ENCODE results near the gene VPS51. TPM values are rescaled to one million over a fixed set of nuclear protein-coding genes. Genes with fewer than 3 reads are reported as not detected.

VPS51 gene
- total RNA-seq, 2 donors from 2014 or later = 181 to 217 TPM

DNA sequence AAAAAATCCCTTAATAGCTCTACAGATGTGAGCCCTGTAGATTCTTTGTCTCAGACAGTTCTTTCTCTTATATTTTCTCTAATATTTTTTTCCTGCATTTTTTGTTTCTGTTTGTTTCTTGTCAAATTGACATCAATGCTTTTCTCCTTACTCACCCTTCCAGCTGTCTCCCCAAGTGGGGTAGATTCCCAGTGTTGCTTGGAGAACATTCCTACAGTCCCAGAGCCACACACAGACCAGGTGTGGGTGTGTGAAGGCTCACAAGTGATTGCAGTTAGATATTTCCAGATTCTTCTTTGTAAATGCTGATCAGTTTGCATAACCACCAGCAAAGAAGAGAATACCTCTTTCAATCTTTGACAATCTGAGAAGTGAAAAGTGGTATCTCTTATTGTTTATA is 7.5 kb downstream of the VPS51 start:
- no peaks in the 10 kb centered on the region for H3K27me3 Mint-ChIP-seq
- H3K9me3 ChIP-seq (ENCODE audit: control insufficient read depth, low read length, poor library complexity, severe bottlenecking) = no peaks in the 10 kb centered on the region
- DNase-seq (no peak), ATAC-seq (no peak)
- no peak overlapping the region for H3K4me3 Mint-ChIP-seq
- peaks cover 3% of the 10 kb centered on the region for H3K36me3 Mint-ChIP-seq (ENCODE audit: low read depth)
- H3K4me1 Mint-ChIP-seq = peaks cover 18% of the 10 kb centered on the region
- peak overlapping the region; percentile 54 for H3K27ac Mint-ChIP-seq

DNA sequence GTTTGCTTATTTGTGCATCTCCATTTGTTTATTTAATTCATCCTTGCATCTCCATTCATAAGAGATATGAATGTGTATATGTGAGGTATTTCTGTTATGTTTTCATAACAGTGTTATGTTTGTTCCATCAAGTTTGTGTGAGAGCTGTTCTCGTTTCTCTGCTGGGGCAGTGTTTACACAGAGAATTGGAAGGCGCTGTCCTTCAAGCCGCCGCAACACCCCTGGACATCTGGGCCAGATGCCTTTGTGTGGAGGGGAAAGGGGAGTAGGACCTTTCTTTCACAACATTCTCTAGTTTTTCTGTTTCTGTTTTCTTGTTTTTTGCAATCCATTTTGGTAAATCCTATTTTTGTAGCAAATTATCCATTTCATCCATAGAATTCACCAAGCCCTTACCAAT is 8.6 kb downstream of the VPS51 start:
- Mint-ChIP-seq H3K4me3 (no peak overlapping the region), H3K27ac (peak overlapping the region; percentile 49), H3K27me3 (no peaks in the 10 kb centered on the region), H3K36me3 (ENCODE audit: low read depth) (peaks cover 3% of the 10 kb centered on the region), H3K4me1 (peaks cover 15% of the 10 kb centered on the region)
- no peaks in the 10 kb centered on the region for H3K9me3 ChIP-seq (ENCODE audit: control insufficient read depth, low read length, poor library complexity, severe bottlenecking)
- no peak for DNase-seq
- ATAC-seq = no peak

DNA sequence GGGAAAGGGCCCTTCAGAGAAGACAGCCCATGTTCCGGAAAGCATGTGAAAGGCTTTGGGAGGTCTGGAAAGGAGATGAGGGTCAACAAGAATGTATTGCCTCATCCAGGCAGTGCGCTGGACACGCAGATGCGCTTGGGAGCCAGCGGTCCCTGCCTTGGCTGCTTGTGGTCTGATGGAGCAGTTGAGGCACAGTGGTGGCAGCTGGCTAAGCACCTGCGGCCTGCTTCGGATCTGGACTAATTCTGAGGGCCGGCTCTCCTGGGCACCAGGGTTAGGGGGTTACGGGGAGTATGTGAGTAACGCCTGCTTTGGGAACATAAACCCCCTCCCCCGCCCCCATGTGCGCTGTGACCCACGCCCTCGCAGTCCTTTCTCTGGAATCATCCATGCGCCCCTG is 11.1 kb downstream of the VPS51 start:
- no peak for DNase-seq
- Mint-ChIP-seq H3K27ac (no peak overlapping the region), H3K36me3 (ENCODE audit: low read depth) (peaks cover 3% of the 10 kb centered on the region), H3K27me3 (no peaks in the 10 kb centered on the region), H3K4me3 (no peak overlapping the region), H3K4me1 (peaks cover 25% of the 10 kb centered on the region)
- no peaks in the 10 kb centered on the region for H3K9me3 ChIP-seq (ENCODE audit: control insufficient read depth, low read length, poor library complexity, severe bottlenecking)
- ATAC-seq = no peak

DNA sequence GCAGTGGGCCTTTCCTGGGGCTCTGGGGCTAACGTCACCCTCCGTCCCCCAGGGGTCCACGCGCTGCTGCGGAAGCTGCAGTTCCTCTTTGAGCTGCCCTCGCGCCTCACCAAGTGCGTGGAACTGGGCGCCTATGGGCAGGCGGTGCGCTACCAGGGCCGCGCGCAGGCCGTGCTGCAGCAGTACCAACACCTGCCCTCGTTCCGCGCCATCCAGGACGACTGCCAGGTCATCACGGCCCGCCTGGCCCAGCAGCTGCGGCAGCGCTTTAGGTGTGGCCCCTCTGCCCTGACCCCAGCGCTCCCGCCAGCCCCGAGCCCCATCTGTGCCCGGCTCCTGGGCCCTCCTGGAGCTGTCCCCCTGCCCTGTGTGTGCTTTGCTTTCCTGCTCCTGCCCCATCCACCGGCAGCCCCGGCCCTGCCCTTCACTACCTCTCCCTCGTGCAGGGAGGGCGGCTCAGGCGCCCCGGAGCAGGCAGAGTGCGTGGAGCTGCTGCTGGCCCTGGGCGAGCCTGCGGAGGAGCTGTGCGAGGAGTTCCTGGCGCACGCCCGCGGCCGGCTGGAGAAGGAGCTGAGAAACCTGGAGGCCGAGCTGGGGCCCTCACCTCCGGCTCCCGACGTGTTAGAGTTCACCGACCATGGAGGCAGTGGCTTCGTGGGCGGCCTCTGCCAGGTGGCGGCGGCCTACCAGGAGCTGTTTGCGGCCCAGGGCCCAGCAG is 11.9 kb downstream of the VPS51 start:
- DNase-seq = no peak
- no peak overlapping the region for H3K4me3 Mint-ChIP-seq
- no peak for ATAC-seq
- H3K4me1 Mint-ChIP-seq = peaks cover 27% of the 10 kb centered on the region
- H3K27ac Mint-ChIP-seq = no peak overlapping the region
- no peaks in the 10 kb centered on the region for H3K9me3 ChIP-seq (ENCODE audit: control insufficient read depth, low read length, poor library complexity, severe bottlenecking)
- no peaks in the 10 kb centered on the region for H3K27me3 Mint-ChIP-seq
- H3K36me3 Mint-ChIP-seq (ENCODE audit: low read depth) = peaks cover 3% of the 10 kb centered on the region

DNA sequence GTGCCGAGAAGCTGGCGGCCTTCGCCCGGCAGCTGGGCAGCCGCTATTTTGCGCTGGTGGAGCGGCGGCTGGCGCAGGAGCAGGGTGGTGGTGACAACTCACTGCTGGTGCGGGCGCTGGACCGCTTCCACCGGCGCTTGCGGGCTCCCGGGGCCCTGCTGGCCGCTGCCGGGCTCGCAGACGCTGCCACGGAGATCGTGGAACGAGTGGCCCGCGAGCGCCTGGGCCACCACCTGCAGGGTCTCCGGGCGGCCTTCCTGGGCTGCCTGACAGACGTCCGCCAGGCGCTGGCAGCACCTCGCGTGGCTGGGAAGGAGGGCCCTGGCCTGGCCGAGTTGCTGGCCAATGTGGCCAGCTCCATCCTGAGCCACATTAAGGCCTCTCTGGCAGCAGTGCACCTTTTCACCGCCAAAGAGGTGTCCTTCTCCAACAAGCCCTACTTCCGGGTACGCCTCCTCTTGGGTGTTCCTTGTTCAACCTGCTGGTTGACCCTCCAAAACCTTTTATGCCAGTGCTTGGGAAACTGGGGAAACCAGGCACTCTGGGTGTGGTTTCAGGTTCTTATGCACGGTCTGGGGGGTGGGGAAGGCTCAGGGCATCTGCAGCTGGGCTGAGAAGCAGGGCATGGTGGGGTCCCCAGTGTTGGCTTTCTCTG is 12.6 kb downstream of the VPS51 start:
- H3K36me3 Mint-ChIP-seq (ENCODE audit: low read depth) = peaks cover 3% of the 10 kb centered on the region
- H3K9me3 ChIP-seq (ENCODE audit: control insufficient read depth, low read length, poor library complexity, severe bottlenecking) = no peaks in the 10 kb centered on the region
- DNase-seq (no peak), ATAC-seq (no peak)
- no peak overlapping the region for H3K27ac Mint-ChIP-seq
- no peak overlapping the region for H3K4me3 Mint-ChIP-seq
- H3K4me1 Mint-ChIP-seq = peaks cover 28% of the 10 kb centered on the region
- H3K27me3 Mint-ChIP-seq = no peaks in the 10 kb centered on the region

DNA sequence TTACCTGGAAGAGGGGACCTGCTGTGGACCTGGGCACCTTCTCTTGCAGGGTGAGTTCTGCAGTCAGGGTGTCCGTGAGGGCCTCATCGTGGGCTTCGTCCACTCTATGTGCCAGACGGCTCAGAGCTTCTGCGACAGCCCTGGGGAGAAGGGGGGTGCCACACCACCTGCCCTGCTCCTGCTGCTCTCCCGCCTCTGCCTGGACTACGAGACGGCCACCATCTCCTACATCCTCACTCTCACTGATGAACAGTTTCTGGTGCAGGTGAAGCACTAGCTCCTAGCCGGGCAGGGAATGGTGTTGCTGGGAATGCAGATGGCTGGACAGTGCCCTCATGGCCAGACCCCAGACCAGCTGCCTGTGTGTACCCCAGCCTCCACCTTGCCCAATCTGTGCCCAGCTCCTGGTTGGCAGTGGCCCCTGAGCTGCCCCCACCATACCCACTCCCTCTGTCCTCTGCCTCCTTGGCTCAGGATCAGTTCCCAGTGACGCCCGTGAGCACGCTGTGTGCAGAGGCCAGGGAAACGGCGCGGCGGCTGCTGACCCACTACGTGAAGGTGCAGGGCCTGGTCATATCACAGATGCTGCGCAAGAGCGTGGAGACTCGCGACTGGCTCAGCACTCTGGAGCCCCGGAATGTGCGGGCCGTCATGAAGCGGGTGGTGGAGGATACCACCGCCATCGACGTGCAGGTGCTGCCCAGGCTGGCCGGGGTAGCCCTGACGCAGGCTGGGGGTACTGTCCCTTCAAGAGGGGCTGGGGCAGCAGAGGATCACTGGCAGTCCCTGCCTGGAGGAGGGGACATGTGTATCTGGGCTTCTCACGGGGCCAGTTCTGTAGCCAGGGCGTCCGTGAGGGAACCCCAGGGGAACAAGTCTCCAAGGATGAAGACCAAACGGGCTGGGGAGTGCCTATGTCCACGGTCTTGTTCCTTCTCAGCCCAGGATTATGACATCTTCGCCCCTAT is 13.5 kb downstream of the VPS51 start:
- Mint-ChIP-seq H3K4me1 (peaks cover 27% of the 10 kb centered on the region), H3K27ac (peak overlapping the region; percentile 97), H3K4me3 (peak overlapping the region; percentile 47), H3K36me3 (ENCODE audit: low read depth) (peaks cover 3% of the 10 kb centered on the region), H3K27me3 (no peaks in the 10 kb centered on the region)
- no peak for DNase-seq
- H3K9me3 ChIP-seq (ENCODE audit: control insufficient read depth, low read length, poor library complexity, severe bottlenecking) = no peaks in the 10 kb centered on the region
- ATAC-seq = no peak

DNA sequence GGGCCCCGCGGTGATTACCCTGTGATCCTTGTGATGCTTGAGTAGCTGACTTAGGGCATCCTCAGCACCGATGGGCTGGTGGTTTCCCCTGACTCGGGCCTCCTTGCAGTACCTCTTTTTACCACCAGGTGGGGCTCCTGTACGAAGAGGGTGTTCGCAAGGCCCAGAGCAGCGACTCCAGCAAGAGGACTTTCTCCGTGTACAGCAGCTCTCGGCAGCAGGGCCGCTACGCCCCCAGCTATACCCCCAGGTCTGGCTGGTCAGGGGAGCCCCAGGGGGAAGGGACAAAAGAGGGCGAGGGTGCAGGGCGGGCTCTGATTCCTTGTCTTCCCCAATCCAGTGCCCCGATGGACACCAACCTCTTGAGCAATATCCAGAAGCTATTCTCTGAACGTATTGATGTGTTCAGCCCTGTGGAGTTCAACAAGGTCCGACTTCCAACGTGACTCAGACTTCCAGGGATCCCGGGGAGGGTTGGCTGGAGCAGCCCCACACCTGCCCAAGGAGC is 14.4 kb downstream of the VPS51 start:
- peak overlapping the region; percentile 68 for H3K4me3 Mint-ChIP-seq
- no peaks in the 10 kb centered on the region for H3K9me3 ChIP-seq (ENCODE audit: control insufficient read depth, low read length, poor library complexity, severe bottlenecking)
- ATAC-seq = peak; percentile 69
- H3K27ac Mint-ChIP-seq = peak overlapping the region; percentile 97
- peaks cover 3% of the 10 kb centered on the region for H3K36me3 Mint-ChIP-seq (ENCODE audit: low read depth)
- H3K27me3 Mint-ChIP-seq = no peaks in the 10 kb centered on the region
- peak; percentile 85 to 100 (median 86) for DNase-seq
- peaks cover 24% of the 10 kb centered on the region for H3K4me1 Mint-ChIP-seq

DNA sequence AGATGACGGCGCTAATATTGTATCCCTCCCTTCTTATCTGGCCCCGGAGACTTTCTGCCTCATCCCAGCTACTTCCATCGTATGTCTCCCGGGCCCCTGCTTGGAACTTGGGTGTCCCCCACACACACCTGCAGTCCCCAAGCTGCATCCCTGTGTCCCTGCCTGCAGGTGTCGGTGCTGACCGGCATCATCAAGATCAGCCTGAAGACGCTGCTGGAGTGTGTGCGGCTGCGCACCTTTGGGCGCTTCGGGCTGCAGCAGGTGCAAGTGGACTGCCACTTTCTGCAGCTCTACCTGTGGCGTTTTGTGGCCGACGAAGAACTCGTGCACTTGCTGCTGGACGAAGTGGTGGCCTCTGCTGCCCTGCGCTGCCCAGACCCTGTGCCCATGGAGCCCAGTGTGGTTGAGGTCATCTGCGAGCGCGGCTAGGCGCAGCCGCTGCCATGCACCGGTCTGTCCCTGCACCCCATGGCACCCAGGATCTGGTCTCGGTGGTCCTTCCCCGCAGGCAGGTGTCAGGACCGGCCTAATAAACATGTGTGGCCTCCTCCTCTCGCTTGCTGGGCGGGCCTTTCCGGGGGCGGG is 15.2 kb downstream of the VPS51 start:
- Mint-ChIP-seq H3K36me3 (ENCODE audit: low read depth) (peaks cover 3% of the 10 kb centered on the region), H3K4me3 (peak overlapping the region; percentile 97), H3K27ac (peak overlapping the region; percentile 97), H3K27me3 (no peaks in the 10 kb centered on the region), H3K4me1 (peaks cover 22% of the 10 kb centered on the region)
- no peaks in the 10 kb centered on the region for H3K9me3 ChIP-seq (ENCODE audit: control insufficient read depth, low read length, poor library complexity, severe bottlenecking)
- no peak for DNase-seq
- ATAC-seq = no peak

DNA sequence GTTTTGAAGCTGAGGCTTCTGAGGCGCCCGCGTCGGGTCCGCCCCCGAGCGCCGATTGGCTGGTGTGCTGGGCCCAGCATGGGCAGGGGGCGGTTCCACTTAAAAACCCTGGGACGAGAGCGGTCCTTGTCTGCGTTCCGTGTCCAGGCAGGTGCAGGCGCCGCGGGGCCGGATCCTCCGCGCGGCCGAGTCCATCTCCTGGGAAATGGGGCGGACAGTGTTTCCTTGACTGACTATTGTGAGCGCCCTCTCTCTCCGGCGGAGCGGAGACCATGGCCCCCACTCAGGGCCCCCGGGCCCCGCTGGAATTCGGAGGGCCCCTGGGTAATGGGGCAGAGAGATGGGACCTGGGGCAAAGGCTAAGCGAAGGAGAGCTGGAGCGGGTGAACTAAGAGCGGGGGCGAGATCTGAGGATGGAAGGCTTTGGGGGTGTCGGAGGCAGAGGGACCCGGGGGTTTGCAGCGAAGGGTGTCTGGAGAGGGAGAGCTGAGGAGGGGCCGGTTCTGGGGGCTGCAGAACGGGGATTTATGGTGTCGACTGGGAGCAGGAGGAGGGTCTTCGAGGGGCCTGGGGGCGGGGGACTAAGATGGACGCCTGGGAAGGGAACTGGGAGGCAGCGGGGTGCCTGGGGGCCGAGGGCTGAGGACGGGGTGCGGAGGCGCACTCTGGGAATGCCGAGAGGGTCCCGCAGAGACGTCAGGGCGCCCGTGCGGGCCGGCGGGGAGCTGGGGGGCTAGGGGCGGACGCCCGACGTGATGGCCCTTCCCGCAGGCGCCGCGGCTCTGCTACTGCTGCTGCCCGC is 15.9 kb downstream of the VPS51 start, which contains the start of gene TM7SF2:
Gene TM7SF2, plus strand, starts transcription at position 129 of the 802 bp plus-strand sequence. Its CDS starts 144 bp downstream, at position 273.
- ATAC-seq = peak; percentile 80
- no peaks in the 10 kb centered on the region for H3K27me3 Mint-ChIP-seq
- peak; percentile 89 to 95 (median 92) for DNase-seq
- no peaks in the 10 kb centered on the region for H3K9me3 ChIP-seq (ENCODE audit: control insufficient read depth, low read length, poor library complexity, severe bottlenecking)
- peak within 1 kb of the TSS; percentile 97 for H3K27ac Mint-ChIP-seq
- peak within 1 kb of the TSS; percentile 97 for H3K4me3 Mint-ChIP-seq
- H3K36me3 Mint-ChIP-seq (ENCODE audit: low read depth) = no peaks in the 10 kb centered on the region
- H3K4me1 Mint-ChIP-seq = peaks cover 23% of the 10 kb centered on the region

DNA sequence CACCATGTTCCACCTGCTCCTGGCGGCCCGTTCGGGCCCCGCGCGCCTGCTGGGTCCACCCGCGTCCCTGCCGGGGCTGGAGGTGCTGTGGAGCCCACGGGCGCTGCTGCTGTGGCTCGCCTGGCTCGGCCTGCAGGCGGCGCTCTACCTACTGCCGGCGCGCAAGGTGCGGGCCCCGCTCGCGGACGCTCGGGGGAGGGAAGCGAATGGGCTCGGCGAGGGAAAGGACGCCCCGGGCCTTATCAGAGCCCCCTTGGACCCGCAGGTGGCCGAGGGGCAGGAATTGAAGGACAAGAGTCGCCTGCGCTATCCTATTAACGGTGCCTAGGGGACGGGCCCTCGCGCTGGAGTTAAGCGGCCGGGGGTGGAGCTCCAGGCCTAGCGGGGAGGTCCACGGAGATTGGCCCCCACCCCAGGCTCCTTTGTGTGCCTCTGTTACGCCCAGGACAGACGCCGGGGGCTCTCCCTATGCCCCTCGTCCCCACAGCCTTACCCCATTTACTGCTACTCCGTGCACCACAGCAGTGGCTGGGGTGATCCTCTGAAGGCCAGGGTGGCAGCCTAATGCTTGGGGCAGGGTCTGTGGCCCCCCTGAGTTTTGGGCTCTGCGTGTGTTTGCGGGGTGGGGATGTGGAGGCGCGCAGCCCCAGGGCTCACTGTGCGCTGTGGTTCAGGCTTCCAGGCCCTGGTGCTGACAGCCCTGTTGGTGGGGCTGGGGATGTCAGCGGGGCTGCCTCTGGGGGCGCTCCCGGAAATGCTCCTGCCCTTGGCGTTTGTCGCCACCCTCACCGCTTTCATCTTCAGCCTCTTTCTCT is 16.7 kb downstream of the VPS51 start:
- peak; percentile 54 for ATAC-seq
- Mint-ChIP-seq H3K4me1 (peaks cover 25% of the 10 kb centered on the region), H3K27me3 (no peaks in the 10 kb centered on the region), H3K36me3 (ENCODE audit: low read depth) (no peaks in the 10 kb centered on the region), H3K27ac (peak overlapping the region; percentile 97), H3K4me3 (peak overlapping the region; percentile 97)
- no peaks in the 10 kb centered on the region for H3K9me3 ChIP-seq (ENCODE audit: control insufficient read depth, low read length, poor library complexity, severe bottlenecking)
- peak; percentile 67 to 76 (median 70) for DNase-seq

DNA sequence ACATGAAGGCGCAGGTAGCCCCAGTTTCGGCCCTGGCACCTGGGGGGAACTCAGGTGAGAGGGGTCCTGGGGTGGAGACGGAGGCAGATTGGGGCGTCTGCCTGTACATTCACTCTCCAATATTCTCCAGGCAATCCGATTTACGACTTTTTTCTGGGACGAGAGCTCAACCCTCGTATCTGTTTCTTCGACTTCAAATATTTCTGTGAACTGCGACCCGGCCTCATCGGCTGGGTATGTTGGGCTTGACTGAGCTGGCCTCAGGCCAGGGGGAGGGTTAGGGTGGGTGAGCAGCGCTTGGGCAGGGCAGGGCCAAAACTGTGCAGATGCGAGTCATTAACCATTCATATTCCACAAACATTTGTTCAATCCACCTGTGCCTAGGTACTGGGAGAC is 17.3 kb downstream of the VPS51 start:
- no peaks in the 10 kb centered on the region for H3K27me3 Mint-ChIP-seq
- ATAC-seq (no peak), DNase-seq (no peak)
- H3K9me3 ChIP-seq (ENCODE audit: control insufficient read depth, low read length, poor library complexity, severe bottlenecking) = no peaks in the 10 kb centered on the region
- H3K27ac Mint-ChIP-seq = peak overlapping the region; percentile 97
- H3K36me3 Mint-ChIP-seq (ENCODE audit: low read depth) = no peaks in the 10 kb centered on the region
- peaks cover 27% of the 10 kb centered on the region for H3K4me1 Mint-ChIP-seq
- peak overlapping the region; percentile 97 for H3K4me3 Mint-ChIP-seq
